PFSK-1 (cell line): ENCODE data around the gene INPP5J.

Source experiments
- POLR2AphosphoS5 ChIP-seq: IDR thresholded peaks from 2 replicates; pipeline ENCODE4 v1.6.1; 2012; ENCODE audit warnings: low read depth, mild to moderate bottlenecking, control low read depth, low read length, moderate library complexity
- REST ChIP-seq, 2 experiments: IDR thresholded peaks; 2 replicates each; pipeline versions ENCODE4 v1.6.1 to v1.8.0; 2011 to 2012; ENCODE audit warnings: low read depth in 2 of 2, low read length in 2 of 2, control low read depth in 1 of 2, inconsistent platforms in 1 of 2, mild to moderate bottlenecking in 1 of 2, moderate library complexity in 1 of 2; ENCODE audit not compliant: insufficient read depth in 1 of 2

GRCh38 chr22:31160328-31160978 is 37.7 kb downstream of the INPP5J start:
- TF ChIP-seq POLR2AphosphoS5 (no peak), REST (IDR thresholded peaks at IDR 0.05; ENCODE audit: insufficient read depth in 1 of 2, low read depth in 2 of 2, low read length in 2 of 2) (no peak)
